ENCODE data around the gene CEP41. TPM values are rescaled to one million over a fixed set of nuclear protein-coding genes. Genes with fewer than 3 reads are reported as not detected.

The CEP41 gene
- polyA plus RNA-seq, 2 of the 4 experiments (the other 2 are of a cell fraction): 13.0 to 23.1 TPM

DNA sequence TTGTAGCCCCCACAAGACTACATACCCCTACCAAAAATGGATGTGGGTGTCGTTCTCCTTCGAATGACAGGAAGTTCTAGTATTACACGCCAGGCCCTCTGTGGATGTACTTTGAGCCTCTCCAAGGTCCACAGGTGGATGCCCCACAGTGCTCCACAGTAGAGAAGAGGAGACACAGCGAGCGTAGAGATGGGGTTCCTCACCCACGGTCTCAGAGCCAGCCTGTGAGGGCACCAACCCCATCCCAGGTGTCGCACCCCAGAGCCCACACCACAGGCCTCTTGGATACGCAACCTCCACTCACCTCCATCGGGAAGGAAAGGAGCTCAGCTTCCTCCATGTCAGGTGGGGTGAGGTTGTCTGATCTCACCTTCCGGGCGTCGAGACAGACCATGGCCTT, 93.9 kb downstream of the CEP41 start:
- whole genome bisulfite sequencing (ENCODE audit: missing lambda C conversion rate): 71% methylated on average over 12 of the region's 12 CpGs
- FAIRE-seq (no peak), ATAC-seq (no peak), DNase-seq (ENCODE audit: low read depth in 1 of 2, low spot score in 1 of 2) (no peak)
- CTCF ChIA-PET: interaction anchor here (0.6 kb wide), 1 partner anchor 726 kb away, joined by 3 read pairs; no protein-coding TSS in a partner anchor
- H3K4me1 ChIP-seq: no peaks in the 10 kb centered on the region
- no peak overlapping the region for H3K4me3 ChIP-seq
- H3K4me2 ChIP-seq: no peak overlapping the region
- POLR2A ChIA-PET: no interaction called here
- H3K9me3 ChIP-seq: 0 out of 3 replicates have a peak, but pooled peaks cover 5% of the 10 kb centered on the region
- no peak overlapping the region for H3K27ac ChIP-seq
- TF ChIP-seq NPAS2 (CRISPR knock-in tag; IDR thresholded peaks at IDR 0.05; ENCODE audit: borderline replicate concordance): no peak
- no peak for TF ChIP-seq RARB (CRISPR knock-in tag; IDR thresholded peaks at IDR 0.05)
- TF ChIP-seq HDAC2 (IDR thresholded peaks at IDR 0.05): no peak
- TF ChIP-seq EHMT2 (IDR thresholded peaks at IDR 0.05; ENCODE audit: low read depth): no peak
- TF ChIP-seq ZFP36 (IDR thresholded peaks at IDR 0.05; ENCODE audit: borderline replicate concordance, partially characterized antibody): no peak
- TF ChIP-seq, protein P1, sequence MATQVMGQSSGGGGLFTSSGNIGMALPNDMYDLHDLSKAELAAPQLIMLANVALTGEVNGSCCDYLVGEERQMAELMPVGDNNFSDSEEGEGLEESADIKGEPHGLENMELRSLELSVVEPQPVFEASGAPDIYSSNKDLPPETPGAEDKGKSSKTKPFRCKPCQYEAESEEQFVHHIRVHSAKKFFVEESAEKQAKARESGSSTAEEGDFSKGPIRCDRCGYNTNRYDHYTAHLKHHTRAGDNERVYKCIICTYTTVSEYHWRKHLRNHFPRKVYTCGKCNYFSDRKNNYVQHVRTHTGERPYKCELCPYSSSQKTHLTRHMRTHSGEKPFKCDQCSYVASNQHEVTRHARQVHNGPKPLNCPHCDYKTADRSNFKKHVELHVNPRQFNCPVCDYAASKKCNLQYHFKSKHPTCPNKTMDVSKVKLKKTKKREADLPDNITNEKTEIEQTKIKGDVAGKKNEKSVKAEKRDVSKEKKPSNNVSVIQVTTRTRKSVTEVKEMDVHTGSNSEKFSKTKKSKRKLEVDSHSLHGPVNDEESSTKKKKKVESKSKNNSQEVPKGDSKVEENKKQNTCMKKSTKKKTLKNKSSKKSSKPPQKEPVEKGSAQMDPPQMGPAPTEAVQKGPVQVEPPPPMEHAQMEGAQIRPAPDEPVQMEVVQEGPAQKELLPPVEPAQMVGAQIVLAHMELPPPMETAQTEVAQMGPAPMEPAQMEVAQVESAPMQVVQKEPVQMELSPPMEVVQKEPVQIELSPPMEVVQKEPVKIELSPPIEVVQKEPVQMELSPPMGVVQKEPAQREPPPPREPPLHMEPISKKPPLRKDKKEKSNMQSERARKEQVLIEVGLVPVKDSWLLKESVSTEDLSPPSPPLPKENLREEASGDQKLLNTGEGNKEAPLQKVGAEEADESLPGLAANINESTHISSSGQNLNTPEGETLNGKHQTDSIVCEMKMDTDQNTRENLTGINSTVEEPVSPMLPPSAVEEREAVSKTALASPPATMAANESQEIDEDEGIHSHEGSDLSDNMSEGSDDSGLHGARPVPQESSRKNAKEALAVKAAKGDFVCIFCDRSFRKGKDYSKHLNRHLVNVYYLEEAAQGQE (IDR thresholded peaks at IDR 0.05): no peak
- TF ChIP-seq ESRRA (IDR thresholded peaks at IDR 0.05; ENCODE audit: borderline replicate concordance, low read length): no peak
- TF ChIP-seq, protein P2, sequence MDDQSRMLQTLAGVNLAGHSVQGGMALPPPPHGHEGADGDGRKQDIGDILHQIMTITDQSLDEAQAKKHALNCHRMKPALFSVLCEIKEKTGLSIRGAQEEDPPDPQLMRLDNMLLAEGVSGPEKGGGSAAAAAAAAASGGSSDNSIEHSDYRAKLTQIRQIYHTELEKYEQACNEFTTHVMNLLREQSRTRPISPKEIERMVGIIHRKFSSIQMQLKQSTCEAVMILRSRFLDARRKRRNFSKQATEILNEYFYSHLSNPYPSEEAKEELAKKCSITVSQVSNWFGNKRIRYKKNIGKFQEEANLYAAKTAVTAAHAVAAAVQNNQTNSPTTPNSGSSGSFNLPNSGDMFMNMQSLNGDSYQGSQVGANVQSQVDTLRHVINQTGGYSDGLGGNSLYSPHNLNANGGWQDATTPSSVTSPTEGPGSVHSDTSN (IDR thresholded peaks at IDR 0.05): no peak
- no peak for TF ChIP-seq PHF8 (IDR thresholded peaks at IDR 0.05; ENCODE audit: borderline replicate concordance, low read depth)
- TF ChIP-seq POLR2A (IDR thresholded peaks at IDR 0.05; ENCODE audit: low read length): no peak
- TF ChIP-seq ZNF302 (CRISPR knock-in tag; IDR thresholded peaks at IDR 0.05): no peak
- TF ChIP-seq, protein P3, sequence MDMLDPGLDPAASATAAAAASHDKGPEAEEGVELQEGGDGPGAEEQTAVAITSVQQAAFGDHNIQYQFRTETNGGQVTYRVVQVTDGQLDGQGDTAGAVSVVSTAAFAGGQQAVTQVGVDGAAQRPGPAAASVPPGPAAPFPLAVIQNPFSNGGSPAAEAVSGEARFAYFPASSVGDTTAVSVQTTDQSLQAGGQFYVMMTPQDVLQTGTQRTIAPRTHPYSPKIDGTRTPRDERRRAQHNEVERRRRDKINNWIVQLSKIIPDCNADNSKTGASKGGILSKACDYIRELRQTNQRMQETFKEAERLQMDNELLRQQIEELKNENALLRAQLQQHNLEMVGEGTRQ (IDR thresholded peaks at IDR 0.05): no peak
- TF ChIP-seq TFCP2L1 (CRISPR knock-in tag; IDR thresholded peaks at IDR 0.05): no peak
- no peak for TF ChIP-seq MAFK (IDR thresholded peaks at IDR 0.05; ENCODE audit: partially characterized antibody)
- TF ChIP-seq CBX8 (IDR thresholded peaks at IDR 0.05): no peak

DNA sequence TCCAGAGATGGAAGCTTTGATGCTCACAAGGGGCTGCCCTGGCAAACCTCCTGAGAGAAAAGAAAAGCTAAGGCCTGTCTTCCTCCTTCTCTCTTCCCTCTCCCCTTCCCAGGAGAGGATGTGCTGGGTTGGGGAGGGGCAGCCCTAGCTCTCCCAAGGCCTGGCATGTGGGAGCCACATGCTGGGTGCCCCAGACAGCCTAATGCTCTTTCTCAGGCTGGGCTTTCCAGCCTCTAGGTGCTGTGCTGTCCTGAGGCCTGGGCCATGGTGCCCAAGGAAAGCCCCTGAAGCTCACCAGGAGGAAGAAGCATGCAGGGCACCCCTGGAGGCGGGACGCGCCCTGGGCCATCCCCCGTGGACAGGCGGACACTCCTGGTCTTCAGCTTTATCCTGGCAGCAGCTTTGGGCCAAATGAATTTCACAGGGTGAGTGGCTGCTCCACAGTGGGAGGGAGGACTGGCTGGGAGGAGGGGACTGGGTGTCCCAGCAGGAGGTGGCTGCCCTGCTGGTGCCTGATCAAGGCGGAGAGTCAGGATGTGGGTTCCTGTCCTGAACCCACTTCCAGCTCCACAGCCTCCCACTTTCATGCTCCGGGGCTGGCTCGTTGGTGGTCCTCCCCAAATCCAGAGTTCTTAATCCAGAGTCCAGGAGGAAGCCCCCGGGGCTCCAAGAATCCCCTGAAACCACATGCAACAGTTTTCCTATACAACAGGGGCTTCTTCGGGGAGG, 94.5 kb downstream of the CEP41 start:
- ChIA-PET CTCF (interaction anchor here (0.6 to 0.7 kb wide), 2 partner anchors 19 to 725 kb away, joined by 3 read pairs; no protein-coding TSS in a partner anchor), POLR2A (no interaction called here)
- Histone ChIP-seq H3K4me3 (no peak overlapping the region), H3K27ac (no peak overlapping the region), H3K4me2 (no peak overlapping the region), H3K4me1 (no peaks in the 10 kb centered on the region), H3K9me3 (0 out of 3 replicates have a peak, but pooled peaks cover 9% of the 10 kb centered on the region)
- FAIRE-seq (no peak), ATAC-seq (no peak), DNase-seq (ENCODE audit: low read depth in 1 of 2, low spot score in 1 of 2) (no peak)
- 65% methylated on average over 8 of the region's 10 CpGs for WGBS (ENCODE audit: missing lambda C conversion rate)
- TF ChIP-seq NR3C1 (IDR thresholded peaks at IDR 0.05): no peak
- TF ChIP-seq, protein P4, sequence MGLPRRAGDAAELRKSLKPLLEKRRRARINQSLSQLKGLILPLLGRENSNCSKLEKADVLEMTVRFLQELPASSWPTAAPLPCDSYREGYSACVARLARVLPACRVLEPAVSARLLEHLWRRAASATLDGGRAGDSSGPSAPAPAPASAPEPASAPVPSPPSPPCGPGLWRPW (IDR thresholded peaks at IDR 0.05): no peak
- TF ChIP-seq CBX2 (IDR thresholded peaks at IDR 0.05; ENCODE audit: borderline replicate concordance, low read depth): no peak
- TF ChIP-seq, protein P5, sequence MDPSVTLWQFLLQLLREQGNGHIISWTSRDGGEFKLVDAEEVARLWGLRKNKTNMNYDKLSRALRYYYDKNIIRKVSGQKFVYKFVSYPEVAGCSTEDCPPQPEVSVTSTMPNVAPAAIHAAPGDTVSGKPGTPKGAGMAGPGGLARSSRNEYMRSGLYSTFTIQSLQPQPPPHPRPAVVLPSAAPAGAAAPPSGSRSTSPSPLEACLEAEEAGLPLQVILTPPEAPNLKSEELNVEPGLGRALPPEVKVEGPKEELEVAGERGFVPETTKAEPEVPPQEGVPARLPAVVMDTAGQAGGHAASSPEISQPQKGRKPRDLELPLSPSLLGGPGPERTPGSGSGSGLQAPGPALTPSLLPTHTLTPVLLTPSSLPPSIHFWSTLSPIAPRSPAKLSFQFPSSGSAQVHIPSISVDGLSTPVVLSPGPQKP (IDR thresholded peaks at IDR 0.05; ENCODE audit: low read depth, low read length): no peak
- no peak for TF ChIP-seq POLR2A (IDR thresholded peaks at IDR 0.05; ENCODE audit: low read length)
- no peak for TF ChIP-seq KDM5A (IDR thresholded peaks at IDR 0.05)
- no peak for TF ChIP-seq PHF8 (IDR thresholded peaks at IDR 0.05; ENCODE audit: borderline replicate concordance, low read depth)
- no peak for TF ChIP-seq HDAC2 (IDR thresholded peaks at IDR 0.05)
- no peak for TF ChIP-seq HOXB5 (CRISPR knock-in tag; IDR thresholded peaks at IDR 0.05)
- TF ChIP-seq, protein P6, sequence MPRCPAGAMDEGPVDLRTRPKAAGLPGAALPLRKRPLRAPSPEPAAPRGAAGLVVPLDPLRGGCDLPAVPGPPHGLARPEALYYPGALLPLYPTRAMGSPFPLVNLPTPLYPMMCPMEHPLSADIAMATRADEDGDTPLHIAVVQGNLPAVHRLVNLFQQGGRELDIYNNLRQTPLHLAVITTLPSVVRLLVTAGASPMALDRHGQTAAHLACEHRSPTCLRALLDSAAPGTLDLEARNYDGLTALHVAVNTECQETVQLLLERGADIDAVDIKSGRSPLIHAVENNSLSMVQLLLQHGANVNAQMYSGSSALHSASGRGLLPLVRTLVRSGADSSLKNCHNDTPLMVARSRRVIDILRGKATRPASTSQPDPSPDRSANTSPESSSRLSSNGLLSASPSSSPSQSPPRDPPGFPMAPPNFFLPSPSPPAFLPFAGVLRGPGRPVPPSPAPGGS (IDR thresholded peaks at IDR 0.05): no peak
- no peak for TF ChIP-seq SMC3 (IDR thresholded peaks at IDR 0.05)
- TF ChIP-seq HOXB13 (CRISPR knock-in tag; IDR thresholded peaks at IDR 0.05; ENCODE audit: low read depth): no peak
